ENCODE measurements around the gene RUNX1. TPM values are rescaled to one million over a fixed set of nuclear protein-coding genes. Genes with fewer than 3 reads are reported as not detected.

RUNX1 gene
- total and polyA plus RNA-seq, 4 donors: 23.3 to 100 (median 33.4) TPM

DNA sequence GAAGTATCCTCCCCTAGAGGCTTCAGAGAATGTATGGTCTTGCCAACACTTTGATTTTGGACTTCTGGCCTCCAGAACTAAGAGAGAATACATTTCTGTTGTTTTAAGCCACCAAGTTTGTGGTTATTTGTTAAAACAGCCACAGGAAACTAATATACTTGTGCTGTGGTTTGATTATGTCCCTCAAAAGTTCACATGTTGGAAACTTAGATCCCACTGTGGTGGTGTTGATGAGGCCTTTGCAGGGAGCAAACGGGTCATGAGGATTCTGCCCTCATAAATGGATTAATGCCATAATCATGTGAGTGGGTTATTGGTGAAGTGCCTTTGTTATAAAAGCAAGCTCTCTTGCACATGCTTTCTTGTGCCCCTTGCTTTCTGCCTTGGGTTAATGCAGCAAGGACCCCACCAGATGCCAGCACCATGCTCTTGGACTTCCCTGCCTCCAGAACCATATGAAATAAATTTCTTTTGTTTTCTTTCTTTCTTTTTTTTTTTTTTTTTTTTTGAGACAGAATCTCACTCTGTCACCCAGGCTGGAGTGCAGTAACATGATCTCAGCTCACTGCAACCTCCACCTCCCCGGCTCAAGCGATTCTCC is 223.1 kb downstream of the RUNX1 start:
- peaks cover 0 to 5% (median 0%) of the 10 kb centered on the region in 4 donors for H3K9me3 ChIP-seq (ENCODE audit: control insufficient read depth in 4 of 4, insufficient read depth in 3 of 4, low read length in 3 of 4)
- peaks cover 0 to 13% (median 0%) of the 10 kb centered on the region in 4 donors for H3K36me3 ChIP-seq (ENCODE audit: control insufficient read depth in 4 of 4, insufficient read depth in 4 of 4, low read length in 4 of 4)
- H3K27me3 ChIP-seq (ENCODE audit: control insufficient read depth in 3 of 3, insufficient read depth in 3 of 3, low read length in 2 of 3): no peaks in the 10 kb centered on the region
- no peak overlapping the region for H3K4me3 ChIP-seq
- H3K9ac ChIP-seq (ENCODE audit: insufficient read depth in 1 of 2, low read length in 2 of 2): no peak overlapping the region
- H3K27ac ChIP-seq (ENCODE audit: low read depth in 1 of 2, low read length in 1 of 2): no peak overlapping the region
- ATAC-seq (ENCODE audit: insufficient read depth, low FRiP score) (no peak), DNase-seq (no peak)
- no peaks in the 10 kb centered on the region for H3K4me1 ChIP-seq (ENCODE audit: control insufficient read depth in 5 of 5, insufficient read depth in 5 of 5, low read length in 5 of 5)
- TF ChIP-seq, protein P1, sequence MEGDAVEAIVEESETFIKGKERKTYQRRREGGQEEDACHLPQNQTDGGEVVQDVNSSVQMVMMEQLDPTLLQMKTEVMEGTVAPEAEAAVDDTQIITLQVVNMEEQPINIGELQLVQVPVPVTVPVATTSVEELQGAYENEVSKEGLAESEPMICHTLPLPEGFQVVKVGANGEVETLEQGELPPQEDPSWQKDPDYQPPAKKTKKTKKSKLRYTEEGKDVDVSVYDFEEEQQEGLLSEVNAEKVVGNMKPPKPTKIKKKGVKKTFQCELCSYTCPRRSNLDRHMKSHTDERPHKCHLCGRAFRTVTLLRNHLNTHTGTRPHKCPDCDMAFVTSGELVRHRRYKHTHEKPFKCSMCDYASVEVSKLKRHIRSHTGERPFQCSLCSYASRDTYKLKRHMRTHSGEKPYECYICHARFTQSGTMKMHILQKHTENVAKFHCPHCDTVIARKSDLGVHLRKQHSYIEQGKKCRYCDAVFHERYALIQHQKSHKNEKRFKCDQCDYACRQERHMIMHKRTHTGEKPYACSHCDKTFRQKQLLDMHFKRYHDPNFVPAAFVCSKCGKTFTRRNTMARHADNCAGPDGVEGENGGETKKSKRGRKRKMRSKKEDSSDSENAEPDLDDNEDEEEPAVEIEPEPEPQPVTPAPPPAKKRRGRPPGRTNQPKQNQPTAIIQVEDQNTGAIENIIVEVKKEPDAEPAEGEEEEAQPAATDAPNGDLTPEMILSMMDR (IDR thresholded peaks at IDR 0.05; ENCODE audit: control extremely low read depth, extremely low read depth): no peak
- WGBS, 2 donors: 80 to 90% methylated on average over 3 of the region's 3 CpGs

DNA sequence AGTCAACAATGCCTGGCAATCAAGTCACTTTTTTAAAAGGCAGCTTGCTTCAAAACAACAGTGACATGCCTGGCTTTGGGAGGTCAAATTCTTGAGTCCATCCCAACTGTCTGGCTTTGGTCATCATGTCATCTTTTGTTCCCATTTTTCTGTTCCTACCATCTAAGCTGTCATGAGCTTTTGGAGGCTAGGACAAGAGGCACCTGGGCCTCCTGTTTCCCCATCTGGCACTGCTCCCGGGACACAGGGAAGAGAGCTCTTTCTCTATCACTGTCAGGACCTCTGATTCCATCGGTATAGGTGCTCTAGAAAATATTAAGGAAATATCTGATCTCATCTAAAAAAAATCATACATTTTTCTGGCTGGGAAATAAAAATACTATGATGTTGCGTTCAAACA is 224.0 kb downstream of the RUNX1 start:
- H3K36me3 ChIP-seq (ENCODE audit: control insufficient read depth in 4 of 4, insufficient read depth in 4 of 4, low read length in 4 of 4): peaks cover 0 to 17% (median 0%) of the 10 kb centered on the region in 4 donors
- H3K27ac ChIP-seq (ENCODE audit: low read depth in 1 of 2, low read length in 1 of 2): no peak overlapping the region
- TF ChIP-seq, protein P1 (IDR thresholded peaks at IDR 0.05; ENCODE audit: control extremely low read depth, extremely low read depth): no peak
- no peaks in the 10 kb centered on the region for H3K4me1 ChIP-seq (ENCODE audit: control insufficient read depth in 5 of 5, insufficient read depth in 5 of 5, low read length in 5 of 5)
- no peak for DNase-seq
- no peak overlapping the region for H3K9ac ChIP-seq (ENCODE audit: insufficient read depth in 1 of 2, low read length in 2 of 2)
- 93% methylated on average over 3 of the region's 3 CpGs for WGBS, 2 donors
- H3K9me3 ChIP-seq (ENCODE audit: control insufficient read depth in 4 of 4, insufficient read depth in 3 of 4, low read length in 3 of 4): peaks cover 0 to 5% (median 0%) of the 10 kb centered on the region in 4 donors
- no peaks in the 10 kb centered on the region for H3K27me3 ChIP-seq (ENCODE audit: control insufficient read depth in 3 of 3, insufficient read depth in 3 of 3, low read length in 2 of 3)
- ATAC-seq (ENCODE audit: insufficient read depth, low FRiP score): no peak
- no peak overlapping the region for H3K4me3 ChIP-seq

DNA sequence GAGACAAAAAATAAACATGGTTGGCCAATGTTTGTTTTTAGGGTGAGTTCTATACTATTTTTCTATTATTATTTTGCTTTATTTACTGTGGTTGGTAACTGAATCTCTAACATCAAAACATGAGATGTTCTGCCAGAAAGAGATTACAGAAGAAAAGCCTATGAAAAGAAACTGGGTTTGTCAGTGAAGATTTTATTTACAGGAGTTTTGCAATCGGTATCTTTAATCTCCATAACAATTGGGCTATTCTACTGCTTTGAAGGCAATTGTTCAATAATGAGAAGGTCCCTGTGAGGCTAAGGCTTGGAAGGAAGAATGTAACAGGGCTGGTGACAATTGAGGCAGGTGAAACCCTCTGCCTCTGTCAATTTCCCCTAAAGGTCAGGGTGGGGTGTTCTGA is 224.8 kb downstream of the RUNX1 start:
- no peak for DNase-seq
- H3K27me3 ChIP-seq (ENCODE audit: control insufficient read depth in 3 of 3, insufficient read depth in 3 of 3, low read length in 2 of 3): no peaks in the 10 kb centered on the region
- no peak for ATAC-seq (ENCODE audit: insufficient read depth, low FRiP score)
- no peak overlapping the region for H3K9ac ChIP-seq (ENCODE audit: insufficient read depth in 1 of 2, low read length in 2 of 2)
- WGBS, 2 donors: 84 to 86% methylated on average over 1 of the region's 1 CpG
- no peak overlapping the region for H3K4me3 ChIP-seq
- H3K27ac ChIP-seq (ENCODE audit: low read depth in 1 of 2, low read length in 1 of 2): no peak overlapping the region
- peaks cover 0 to 5% (median 0%) of the 10 kb centered on the region in 4 donors for H3K9me3 ChIP-seq (ENCODE audit: control insufficient read depth in 4 of 4, insufficient read depth in 3 of 4, low read length in 3 of 4)
- no peaks in the 10 kb centered on the region for H3K4me1 ChIP-seq (ENCODE audit: control insufficient read depth in 5 of 5, insufficient read depth in 5 of 5, low read length in 5 of 5)
- TF ChIP-seq, protein P1 (IDR thresholded peaks at IDR 0.05; ENCODE audit: control extremely low read depth, extremely low read depth): no peak
- H3K36me3 ChIP-seq (ENCODE audit: control insufficient read depth in 4 of 4, insufficient read depth in 4 of 4, low read length in 4 of 4): peaks cover 0 to 24% (median 0%) of the 10 kb centered on the region in 4 donors

DNA sequence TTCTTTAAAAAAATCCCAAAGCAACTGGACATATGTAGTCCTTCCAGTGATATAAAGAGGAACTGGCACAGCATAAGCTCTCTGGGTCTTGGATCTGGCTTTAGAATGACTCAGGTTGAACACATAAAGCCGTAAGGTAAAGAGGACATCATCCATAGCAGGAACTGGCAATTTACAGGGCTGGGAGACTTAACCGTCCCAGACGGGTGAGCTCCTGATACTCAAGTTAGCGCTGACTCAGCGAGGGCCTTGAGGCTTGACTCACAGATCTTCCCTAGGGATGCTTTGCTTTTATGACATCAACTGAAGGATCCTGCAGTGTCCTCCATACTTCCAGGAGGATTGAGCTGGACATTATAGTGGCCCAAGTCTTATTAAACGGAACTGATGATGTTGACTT is 226.2 kb downstream of the RUNX1 start:
- Histone ChIP-seq H3K27me3 (ENCODE audit: control insufficient read depth in 3 of 3, insufficient read depth in 3 of 3, low read length in 2 of 3) (no peaks in the 10 kb centered on the region), H3K4me1 (ENCODE audit: control insufficient read depth in 5 of 5, insufficient read depth in 5 of 5, low read length in 5 of 5) (peaks cover 0 to 8% (median 0%) of the 10 kb centered on the region in 5 donors), H3K9ac (ENCODE audit: insufficient read depth in 1 of 2, low read length in 2 of 2) (no peak overlapping the region), H3K4me3 (no peak overlapping the region), H3K27ac (ENCODE audit: low read depth in 1 of 2, low read length in 1 of 2) (no peak overlapping the region), H3K36me3 (ENCODE audit: control insufficient read depth in 4 of 4, insufficient read depth in 4 of 4, low read length in 4 of 4) (peaks cover 0 to 25% (median 0%) of the 10 kb centered on the region in 4 donors), H3K9me3 (ENCODE audit: control insufficient read depth in 4 of 4, insufficient read depth in 3 of 4, low read length in 3 of 4) (peaks cover 0 to 5% (median 0%) of the 10 kb centered on the region in 4 donors)
- ATAC-seq (ENCODE audit: insufficient read depth, low FRiP score): no peak
- TF ChIP-seq, protein P1 (IDR thresholded peaks at IDR 0.05; ENCODE audit: control extremely low read depth, extremely low read depth): no peak
- DNase-seq: no peak
- WGBS, 2 donors: 92% methylated on average over 6 of the region's 6 CpGs

All from lung (tissue), 12 donors.